Epithelial cell of proximal tubule (primary cell): ENCODE measurements around the gene HNRNPC. TPM values are rescaled to one million over a fixed set of nuclear protein-coding genes. Genes with fewer than 3 reads are reported as not detected.
"Not testable (repeated sequence)": the region's sequence is repeated elsewhere in the genome, so short reads cannot be mapped to it uniquely, and the experiment has no call there.

Experiments used
- DNase-seq: peaks from one replicate; pipeline ENCODE4 v3.0.0-alpha.2; 2011; ENCODE audit warnings: low read depth
- H3K4me3 ChIP-seq: 2 replicates; pipeline ENCODE4 v1.5.1; 2011; ENCODE audit warnings: low read depth, mild to moderate bottlenecking, low read length
- total RNA-seq: library from RNA; depleted of rRNA; stranded (reverse); fragments of >200 nt; gene quantifications from 2 replicates; pipeline ENCODE4 v1.2.3, GENCODE V29; 2015
- TF ChIP-seq, protein P1 (sequence below): conservative IDR thresholded peaks from 2 replicates; pipeline ENCODE4 v1.5.1; 2012; ENCODE audit warnings: low read depth, mild to moderate bottlenecking, low read length

The HNRNPC gene
- total RNA-seq, 1 donor from 2014 or later = 755 TPM

DNA sequence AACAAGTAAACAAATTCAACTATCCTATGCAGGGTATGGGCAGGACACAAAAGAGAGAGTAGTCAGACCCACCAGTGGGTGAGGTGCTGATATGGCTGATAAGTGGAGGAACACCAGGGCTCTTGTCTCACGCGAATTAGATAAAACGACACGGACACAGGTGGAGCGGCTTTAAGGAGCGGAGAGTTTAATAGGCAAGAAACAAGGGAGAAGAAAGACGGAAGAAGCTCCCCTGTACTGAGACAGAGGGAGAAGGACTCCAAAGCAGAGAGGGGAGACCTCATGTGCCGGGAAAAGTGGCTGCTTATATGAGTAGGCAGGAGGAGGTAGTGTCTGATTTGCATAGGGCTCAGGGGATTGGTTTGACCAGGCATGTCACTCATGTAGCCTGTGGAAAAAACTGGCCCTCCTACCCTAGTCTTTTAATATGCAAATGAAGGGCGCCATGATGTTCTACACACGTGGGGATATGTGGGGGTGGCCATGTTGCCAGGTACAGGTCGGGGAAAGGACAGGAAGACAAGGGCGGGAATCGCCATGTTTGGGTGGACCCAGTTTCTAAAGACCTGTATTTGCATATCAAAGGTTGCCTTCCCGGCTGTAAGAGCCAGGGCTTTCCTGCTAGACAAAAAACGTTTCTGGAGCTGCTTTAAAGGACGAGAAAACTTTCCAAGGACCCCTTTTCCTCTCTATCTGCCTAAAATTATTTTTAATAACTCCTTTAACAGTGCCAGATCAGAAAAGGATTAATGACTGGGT, 39.4 kb upstream of the HNRNPC start:
- DNase-seq = peak; percentile 66

DNA sequence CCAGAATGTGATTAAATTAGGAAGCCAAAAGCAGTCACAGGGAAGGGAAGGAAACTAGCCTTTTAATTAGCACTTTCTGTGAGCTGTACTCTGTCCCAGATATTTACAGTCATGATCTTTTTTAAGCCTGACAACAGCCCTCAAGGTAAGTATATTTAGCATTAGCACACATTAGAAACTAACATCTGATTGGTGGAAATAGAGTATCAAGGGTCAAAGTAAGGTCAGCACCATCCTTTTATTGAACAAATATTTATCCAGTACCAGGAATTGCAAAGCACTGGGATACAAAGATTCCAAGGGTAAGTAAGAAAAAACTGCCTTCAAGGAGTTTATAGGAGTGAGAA, 38.9 kb upstream of the HNRNPC start:
- H3K4me3 ChIP-seq = peak overlapping the region; percentile 47
- no peak for DNase-seq
- TF ChIP-seq, protein P1, sequence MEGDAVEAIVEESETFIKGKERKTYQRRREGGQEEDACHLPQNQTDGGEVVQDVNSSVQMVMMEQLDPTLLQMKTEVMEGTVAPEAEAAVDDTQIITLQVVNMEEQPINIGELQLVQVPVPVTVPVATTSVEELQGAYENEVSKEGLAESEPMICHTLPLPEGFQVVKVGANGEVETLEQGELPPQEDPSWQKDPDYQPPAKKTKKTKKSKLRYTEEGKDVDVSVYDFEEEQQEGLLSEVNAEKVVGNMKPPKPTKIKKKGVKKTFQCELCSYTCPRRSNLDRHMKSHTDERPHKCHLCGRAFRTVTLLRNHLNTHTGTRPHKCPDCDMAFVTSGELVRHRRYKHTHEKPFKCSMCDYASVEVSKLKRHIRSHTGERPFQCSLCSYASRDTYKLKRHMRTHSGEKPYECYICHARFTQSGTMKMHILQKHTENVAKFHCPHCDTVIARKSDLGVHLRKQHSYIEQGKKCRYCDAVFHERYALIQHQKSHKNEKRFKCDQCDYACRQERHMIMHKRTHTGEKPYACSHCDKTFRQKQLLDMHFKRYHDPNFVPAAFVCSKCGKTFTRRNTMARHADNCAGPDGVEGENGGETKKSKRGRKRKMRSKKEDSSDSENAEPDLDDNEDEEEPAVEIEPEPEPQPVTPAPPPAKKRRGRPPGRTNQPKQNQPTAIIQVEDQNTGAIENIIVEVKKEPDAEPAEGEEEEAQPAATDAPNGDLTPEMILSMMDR = no peak

More for the DNA sequence above, 39.4 kb upstream of the HNRNPC start:
- TF ChIP-seq, protein P1 = no peak
- peak overlapping the region; percentile 47 for H3K4me3 ChIP-seq

DNA sequence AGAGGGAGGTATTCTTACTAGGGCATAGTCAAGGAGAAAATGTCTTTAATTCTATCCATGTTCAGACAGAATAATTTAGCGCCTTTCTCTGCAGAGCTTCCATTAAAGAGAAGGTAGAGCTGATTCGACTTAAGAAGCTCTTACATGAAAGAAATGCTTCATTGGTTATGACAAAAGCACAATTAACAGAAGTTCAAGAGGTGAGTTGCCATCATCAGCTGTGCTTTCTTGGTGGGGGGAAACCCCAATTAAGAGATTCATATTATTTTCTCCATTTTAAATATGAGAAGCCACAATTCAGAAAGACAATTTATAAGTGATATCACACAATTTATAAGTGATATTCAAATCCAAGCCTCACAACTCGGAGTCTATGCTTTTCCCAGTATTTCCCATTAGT, 38.4 kb upstream of the HNRNPC start:
- no peak overlapping the region for H3K4me3 ChIP-seq
- DNase-seq = no peak

DNA sequence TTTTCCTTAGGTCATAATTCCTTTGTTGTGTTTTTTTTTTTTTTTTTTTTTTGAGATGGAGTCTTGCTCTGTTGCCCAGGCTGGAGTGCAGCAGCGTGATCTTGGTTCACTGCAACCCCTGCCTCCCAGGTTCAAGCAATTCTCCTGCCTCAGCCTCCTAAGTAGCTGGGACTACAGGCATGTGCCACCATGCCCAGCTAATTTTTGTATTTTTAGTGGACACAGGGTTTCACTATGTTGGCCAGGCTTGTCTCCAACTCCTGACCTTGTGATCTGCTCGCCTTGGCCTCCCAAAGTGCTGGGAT, 33.5 kb upstream of the HNRNPC start:
- DNase-seq, H3K4me3 ChIP-seq: not testable (repeated sequence)

More for the DNA sequence above, 38.4 kb upstream of the HNRNPC start:
- TF ChIP-seq, protein P1 = no peak

DNA sequence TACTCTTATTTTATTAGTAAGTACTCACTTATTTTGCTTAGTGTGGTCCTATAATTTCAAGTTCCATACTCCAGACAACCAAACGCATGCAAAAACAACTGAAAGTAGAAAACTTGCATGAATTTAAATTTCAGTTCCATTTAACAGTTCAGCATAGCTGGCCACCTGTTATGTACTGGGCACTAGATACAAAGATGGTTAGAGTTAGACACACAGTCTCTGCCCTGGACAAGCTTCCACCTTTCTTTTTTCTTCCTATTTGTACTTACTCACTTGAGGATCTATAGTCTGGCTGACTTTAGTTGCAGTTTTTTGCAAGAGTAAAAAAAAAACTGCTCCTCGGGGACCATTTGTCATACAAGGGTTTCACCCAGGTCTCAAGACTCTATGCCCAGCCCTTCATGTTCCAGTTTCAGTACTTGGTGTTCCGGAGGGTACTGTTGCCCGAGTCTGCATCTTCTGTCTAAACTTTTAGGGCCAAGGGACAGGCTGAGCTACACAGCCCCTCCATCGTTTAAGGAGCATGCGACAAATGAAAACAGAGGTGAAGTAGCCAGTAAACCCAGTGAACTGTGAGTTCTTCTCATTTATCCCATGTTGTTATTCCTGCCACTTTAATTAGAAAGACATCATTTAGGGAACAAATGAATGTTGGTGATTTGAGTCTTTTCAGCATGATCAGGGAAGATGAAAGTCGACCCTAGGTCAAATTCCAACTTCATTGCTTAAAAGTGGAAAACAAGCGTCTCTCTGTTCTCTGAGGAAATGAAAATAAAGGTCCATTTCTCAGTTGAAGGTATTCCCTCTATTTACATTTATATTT, 33.0 kb upstream of the HNRNPC start:
- DNase-seq = no peak
- H3K4me3 ChIP-seq = no peak overlapping the region
- TF ChIP-seq, protein P1 = no peak

DNA sequence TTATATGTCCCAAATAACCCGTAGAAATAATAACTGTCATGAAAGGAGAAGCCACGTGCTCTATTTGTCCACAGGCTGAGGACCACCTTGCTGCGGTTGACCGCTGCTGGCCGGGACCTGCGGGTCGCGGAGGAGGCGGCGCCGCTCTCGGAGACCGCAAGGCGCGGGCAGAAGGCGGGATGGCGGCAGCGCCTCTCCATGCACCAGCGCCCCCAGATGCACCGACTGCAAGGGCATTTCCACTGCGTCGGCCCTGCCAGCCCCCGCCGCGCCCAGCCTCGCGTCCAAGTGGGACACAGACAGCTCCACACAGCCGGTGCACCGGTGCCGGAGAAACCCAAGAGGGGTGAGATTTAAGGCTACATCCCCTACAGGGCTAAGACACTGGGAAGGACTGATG, 31.6 kb upstream of the HNRNPC start:
- H3K4me3 ChIP-seq = peak overlapping the region; percentile 44
- DNase-seq = no peak
- TF ChIP-seq, protein P1 = no peak

DNA sequence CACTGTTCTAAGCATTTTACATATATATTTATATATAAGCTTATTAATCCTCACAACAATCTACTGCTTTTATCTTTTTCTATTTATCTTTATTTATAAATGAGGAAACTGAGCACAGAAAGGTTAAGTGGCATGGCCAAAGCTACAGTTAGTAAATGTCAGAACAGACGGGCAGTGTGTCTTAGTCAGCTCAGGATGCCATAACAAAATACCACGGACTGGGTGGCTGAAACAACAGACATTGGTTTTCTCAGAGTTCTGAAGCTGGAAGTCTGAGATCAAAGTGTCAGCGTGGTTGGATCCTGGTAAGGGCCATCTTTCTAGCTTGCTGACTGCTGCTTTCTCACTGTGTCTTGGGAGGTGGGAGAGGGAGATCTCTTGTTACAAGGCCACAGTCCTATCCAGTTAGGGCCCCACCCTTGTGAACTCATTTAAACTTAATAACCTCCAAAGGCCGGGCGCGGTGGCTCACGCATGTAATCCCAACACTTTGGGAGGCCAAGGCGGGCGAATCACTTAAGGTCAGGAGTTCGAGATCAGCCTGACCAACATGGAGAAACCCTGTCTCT, 30.4 kb upstream of the HNRNPC start:
- DNase-seq = no peak
- no peak overlapping the region for H3K4me3 ChIP-seq
- TF ChIP-seq, protein P1 = no peak
